ENCODE measurements around the gene COL6A2.

- TF ChIP-seq, protein P1, sequence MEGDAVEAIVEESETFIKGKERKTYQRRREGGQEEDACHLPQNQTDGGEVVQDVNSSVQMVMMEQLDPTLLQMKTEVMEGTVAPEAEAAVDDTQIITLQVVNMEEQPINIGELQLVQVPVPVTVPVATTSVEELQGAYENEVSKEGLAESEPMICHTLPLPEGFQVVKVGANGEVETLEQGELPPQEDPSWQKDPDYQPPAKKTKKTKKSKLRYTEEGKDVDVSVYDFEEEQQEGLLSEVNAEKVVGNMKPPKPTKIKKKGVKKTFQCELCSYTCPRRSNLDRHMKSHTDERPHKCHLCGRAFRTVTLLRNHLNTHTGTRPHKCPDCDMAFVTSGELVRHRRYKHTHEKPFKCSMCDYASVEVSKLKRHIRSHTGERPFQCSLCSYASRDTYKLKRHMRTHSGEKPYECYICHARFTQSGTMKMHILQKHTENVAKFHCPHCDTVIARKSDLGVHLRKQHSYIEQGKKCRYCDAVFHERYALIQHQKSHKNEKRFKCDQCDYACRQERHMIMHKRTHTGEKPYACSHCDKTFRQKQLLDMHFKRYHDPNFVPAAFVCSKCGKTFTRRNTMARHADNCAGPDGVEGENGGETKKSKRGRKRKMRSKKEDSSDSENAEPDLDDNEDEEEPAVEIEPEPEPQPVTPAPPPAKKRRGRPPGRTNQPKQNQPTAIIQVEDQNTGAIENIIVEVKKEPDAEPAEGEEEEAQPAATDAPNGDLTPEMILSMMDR (IDR thresholded peaks at IDR 0.05 in 2 of 3, conservative IDR thresholded peaks at IDR 0.05 in 1 of 3; ENCODE audit: control insufficient read depth in 2 of 3, extremely low read depth in 1 of 3, insufficient read depth in 1 of 3, low read depth in 3 of 3, low read length in 3 of 3): no peak
- TF ChIP-seq POLR2A (IDR thresholded peaks at IDR 0.05; ENCODE audit: low read depth, low read length) (no peak), TARDBP (IDR thresholded peaks at IDR 0.05; ENCODE audit: borderline replicate concordance) (no peak), CBX5 (IDR thresholded peaks at IDR 0.05; ENCODE audit: low read depth) (no peak), CHD4 (IDR thresholded peaks at IDR 0.05) (no peak), SP1 (IDR thresholded peaks at IDR 0.05; ENCODE audit: low read depth, low read length) (no peak), CREM (IDR thresholded peaks at IDR 0.05; ENCODE audit: low read depth) (no peak)
Measured at GRCh38 chr21:46098303-46099141, 610 bp downstream of the COL6A2 start.
